Stimulated activated CD8-positive, alpha-beta memory T cell treated with anti-CD3 and anti-CD28 coated beads, Interleukin-7, amount 100 ng/mL, for 4 hours (primary cell): Measurements from ENCODE around the gene SMARCA4.

Experiments used
- DNase-seq, 2 donors: peaks; one replicate each; pipeline ENCODE4 v3.0.0-alpha.2; 2020; ENCODE audit warnings: low read depth in 2 of 2

The SMARCA4 gene

DNA sequence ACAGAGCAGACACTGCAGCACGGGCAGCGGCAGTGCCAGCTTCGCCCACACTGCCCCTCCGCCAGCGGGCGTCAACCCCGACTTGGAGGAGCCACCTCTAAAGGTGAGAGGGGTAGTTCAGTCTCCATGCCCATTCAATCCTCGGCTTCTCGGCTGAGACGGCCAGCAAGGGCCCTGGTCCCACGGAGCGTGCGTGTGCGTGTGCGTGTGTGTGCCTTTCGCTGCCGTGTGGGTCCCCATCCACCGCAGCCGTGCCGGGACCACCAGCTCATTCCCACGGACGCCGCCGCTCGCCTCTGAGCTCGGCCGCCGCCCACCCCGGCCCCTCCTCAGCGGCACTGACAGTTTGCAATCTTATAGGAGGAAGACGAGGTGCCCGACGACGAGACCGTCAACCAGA lies 72.9 kb downstream of the SMARCA4 start:
- DNase-seq, result no peak

DNA sequence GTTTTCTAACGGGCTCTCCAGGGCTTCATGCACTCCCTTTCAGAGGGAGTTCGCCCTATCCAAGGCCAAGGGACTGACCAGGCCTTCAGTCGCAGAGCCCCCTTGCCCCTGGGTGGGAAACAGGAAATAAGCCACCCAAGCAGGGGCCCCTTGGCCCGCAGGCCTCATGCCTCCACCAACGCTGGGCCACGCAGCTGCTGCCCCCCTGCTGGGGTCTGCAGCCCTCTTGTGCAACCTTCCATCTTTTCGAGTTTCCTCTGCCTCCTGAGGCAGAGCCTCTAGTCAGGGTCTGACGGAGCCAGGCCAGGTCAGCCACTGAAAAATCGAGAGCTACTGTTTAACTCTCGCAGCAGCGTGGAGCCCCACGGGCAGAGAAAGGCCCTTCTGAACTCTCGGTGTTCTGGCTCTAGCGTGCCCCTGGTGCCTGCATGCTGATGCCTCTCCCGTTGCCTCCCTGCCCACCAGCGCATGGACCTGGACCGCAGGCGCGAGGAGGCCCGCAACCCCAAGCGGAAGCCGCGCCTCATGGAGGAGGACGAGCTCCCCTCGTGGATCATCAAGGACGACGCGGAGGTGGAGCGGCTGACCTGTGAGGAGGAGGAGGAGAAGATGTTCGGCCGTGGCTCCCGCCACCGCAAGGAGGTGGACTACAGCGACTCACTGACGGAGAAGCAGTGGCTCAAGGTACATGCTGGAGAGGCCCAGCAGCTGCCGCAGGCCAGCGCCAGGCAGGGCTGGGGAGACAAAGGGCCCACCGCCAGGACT lies 73.8 kb downstream of the SMARCA4 start:
- no peak for DNase-seq

- DNase-seq, result peak; percentile 68 to 71
Observed at GRCh38 chr19:11035441-11036377, 74.9 kb downstream of the SMARCA4 start.

- no peak for DNase-seq
Observed at GRCh38 chr19:11038511-11038910, 77.7 kb downstream of the SMARCA4 start.

GRCh38 chr19:11041194-11041593 lies 80.4 kb downstream of the SMARCA4 start:
- no peak for DNase-seq

DNA sequence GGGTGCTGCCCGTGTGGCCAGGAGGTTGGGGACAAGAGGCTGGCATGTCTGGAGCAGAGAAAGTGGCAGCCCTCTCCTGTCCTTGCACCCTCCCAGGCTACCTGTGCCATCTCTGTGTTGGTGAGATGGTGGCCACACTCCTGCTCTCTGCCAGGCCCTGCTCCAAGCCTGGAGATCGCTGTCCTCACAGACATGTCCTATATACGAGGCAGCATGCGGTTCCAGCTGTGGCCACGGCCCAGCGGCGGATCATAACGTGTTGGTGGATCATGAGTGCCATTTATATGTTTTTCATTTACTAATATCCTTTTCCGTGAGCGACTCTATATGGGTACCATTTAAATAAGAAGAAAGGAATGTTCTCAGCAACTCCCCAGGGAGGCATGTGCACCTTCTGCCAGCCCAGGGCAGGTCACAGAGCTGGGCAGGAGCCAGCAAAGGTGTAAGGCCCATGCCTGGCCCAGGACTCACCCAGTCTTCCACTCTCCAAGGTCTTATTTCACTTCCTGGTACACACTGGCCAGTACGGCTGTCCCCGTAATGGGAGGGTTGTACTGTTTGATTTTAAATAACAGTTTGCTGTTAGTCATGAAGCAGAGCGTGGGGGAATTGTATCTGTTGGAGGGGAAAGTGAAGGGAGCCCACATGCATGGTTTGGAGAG lies 81.3 kb downstream of the SMARCA4 start:
- no peak for DNase-seq

DNA sequence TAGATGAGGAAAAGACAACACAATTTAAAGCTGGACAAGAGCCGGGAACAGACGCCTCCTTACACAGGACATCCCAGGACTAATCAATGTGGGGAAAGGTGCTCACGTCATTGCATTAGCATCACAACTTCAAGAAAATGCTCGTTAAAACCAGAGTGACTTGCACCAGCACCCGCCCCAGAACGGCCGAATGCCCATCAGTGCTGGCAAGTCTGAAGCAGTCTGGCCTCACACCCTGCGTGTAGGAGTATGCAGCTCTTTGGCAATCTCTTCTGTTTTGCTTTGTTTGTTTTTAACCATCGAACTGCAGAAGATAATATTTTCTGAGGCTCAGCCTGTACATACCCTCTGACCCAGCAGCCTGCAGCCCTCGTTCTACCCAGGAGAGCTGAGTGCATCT lies 83.6 kb downstream of the SMARCA4 start:
- no peak for DNase-seq

DNA sequence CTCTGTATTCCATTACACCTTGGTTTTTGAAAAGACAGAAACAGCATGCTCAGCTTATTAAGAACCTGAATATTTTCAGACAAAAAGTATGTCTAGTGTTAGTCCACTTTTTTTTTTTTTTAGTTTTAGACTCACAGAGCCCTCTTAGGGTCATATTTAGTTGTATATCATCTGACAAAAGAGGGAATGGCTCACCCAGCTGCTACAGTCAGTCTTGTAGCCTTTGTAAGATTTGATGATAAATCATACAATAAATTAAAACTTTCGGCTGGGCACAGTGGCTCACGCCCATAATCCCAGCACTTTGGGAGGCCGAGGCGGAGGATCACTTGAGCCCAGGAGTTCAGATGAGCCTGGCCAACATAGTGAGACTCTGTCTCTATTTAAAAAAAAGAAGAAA lies 84.7 kb downstream of the SMARCA4 start:
- DNase-seq, result no peak

- DNase-seq, result no peak
Observed at GRCh38 chr19:11046605-11047354, 86.0 kb downstream of the SMARCA4 start.

GRCh38 chr19:11047866-11048265 lies 87.0 kb downstream of the SMARCA4 start:
- no peak for DNase-seq

DNA sequence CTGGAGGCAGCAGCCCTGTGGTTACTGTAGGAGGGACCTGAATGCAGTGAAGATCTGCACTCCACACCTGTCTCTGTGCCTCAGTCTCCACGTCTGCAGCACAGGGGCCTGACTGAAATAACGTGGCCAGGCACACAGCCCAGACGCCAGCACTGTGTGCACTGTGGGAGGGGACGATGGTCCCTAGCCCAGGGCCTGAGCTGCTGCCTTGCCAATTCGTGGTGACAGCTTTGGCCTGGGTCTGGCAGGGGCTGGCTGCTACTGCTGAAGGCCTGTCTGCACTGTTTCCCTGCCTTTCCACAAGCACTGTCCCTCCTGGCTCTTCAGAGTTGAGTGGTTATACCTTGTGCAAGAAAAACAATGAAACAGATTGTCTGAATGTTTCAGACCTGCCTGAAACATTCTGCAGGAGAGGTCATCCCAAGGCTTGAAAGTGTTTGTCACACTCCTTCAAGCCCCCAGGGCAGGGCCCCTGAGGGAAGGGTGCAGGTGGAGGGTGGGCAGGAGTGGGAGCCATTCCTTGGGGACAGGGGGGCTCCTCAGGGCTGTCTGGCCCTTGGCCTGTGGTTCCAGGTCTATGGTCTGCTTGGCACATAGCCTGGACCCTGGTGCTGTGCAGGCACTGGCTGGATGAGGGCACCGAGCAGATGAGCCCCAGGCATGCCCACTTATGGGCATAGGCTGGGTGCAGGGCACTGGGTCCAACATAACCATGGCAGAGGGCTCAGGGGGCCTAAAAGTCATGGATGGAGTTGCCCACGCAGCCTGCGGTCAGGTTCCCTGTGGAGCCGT lies 89.7 kb downstream of the SMARCA4 start:
- no peak for DNase-seq

DNA sequence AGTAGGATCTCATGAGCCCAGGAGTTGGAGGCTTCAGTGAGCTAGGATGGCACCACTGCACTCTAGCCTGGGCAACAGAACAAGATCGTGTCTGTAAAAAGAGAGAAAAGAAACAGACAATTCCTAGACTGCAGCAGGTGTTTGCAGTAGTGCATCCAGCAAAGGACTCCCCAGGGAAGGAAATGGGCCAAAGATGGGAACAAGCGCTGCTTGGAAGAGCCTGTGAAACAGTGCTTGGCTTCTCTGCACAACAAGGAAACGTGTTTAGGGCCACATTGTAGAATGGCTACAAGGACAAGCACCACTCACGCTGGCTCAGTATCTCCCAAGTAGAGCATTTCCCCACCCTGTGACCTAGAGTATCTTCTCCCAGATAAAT lies 93.0 kb downstream of the SMARCA4 start:
- DNase-seq, result no peak

DNA sequence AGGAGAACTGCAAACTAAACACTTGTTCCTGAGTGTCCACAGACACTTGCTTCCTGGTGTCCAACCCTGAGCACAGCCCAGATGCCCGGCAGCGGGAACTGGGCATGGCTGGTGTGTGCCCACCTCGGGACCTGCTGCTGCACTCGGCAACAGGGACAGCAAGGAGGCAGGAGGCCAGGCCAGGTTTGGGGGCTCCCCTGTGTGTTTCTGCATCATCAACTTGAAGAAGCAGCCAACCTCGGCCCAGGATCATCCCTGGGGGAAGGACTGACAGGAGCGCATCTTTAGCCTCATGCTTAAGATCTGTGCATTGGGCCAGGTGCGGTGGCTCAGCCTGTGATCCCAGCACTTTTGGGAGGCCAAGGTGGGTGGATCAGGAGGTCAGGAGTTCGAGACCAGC lies 93.4 kb downstream of the SMARCA4 start:
- DNase-seq, result no peak

GRCh38 chr19:11054628-11055027 lies 93.8 kb downstream of the SMARCA4 start:
- no peak for DNase-seq

GRCh38 chr19:11058246-11059030 lies 97.6 kb downstream of the SMARCA4 start:
- DNase-seq, result no peak

- DNase-seq, result no peak
Observed at GRCh38 chr19:11059511-11060358, 98.9 kb downstream of the SMARCA4 start.

DNA sequence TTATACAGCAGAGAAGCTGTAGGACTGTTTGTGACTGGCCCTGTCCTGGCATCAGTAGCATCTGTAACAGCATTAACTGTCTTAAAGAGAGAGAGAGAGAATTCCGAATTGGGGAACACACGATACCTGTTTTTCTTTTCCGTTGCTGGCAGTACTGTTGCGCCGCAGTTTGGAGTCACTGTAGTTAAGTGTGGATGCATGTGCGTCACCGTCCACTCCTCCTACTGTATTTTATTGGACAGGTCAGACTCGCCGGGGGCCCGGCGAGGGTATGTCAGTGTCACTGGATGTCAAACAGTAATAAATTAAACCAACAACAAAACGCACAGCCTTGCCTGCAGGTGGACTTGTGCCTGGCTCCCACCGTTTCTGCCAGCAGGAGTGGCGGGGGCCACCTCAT lies 101.1 kb downstream of the SMARCA4 start:
- DNase-seq, result no peak

DNA sequence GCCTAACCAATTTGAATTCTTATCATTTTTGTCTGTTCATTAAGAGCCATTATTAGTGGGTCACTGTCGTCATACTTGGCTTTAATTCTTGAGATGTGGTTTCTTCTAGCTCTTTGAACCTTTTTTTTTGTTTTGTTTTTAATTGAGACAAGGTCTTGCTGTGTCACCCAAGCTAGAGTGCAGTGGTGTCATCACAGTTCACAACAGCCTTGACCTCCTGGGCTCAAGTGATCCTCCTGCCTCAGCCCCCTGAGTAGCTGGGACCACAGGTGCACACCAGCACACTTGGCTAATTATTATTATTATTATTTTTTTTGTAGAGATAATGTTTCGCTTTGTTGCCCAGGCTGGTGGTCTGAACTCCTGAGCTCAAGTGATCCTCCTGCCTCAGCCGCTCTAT lies 102.6 kb downstream of the SMARCA4 start:
- no peak for DNase-seq

DNA sequence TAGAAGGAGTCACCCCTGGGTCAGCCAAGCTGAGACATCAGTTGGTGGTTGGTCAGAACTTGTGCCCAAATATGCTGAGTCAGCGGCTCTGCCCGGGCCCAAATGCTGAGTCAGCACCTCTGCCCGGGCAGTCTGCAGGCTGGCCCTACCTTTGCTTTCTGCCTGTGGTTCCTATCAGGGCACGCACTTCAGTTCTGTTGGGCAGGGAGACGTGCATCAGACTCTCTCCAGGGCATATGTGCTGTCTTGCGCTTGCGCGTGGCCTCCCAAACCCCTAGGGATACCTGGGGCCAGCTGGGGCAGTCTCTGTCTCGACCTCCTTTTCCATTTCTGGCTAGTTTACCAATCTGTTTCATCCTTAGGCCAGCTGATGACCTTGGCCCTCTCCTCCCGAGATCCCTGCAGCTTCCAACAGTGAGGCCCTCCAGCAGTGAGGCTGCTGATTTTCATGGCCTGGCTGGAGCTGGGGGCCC lies 104.0 kb downstream of the SMARCA4 start:
- no peak for DNase-seq
